Astrocyte of the hippocampus (primary cell): ENCODE measurements around the gene KNDC1.
"Not testable (repeated sequence)": the region's sequence is repeated elsewhere in the genome, so short reads cannot be mapped to it uniquely, and the experiment has no call there.

ENCODE experiments used
- DNase-seq: peaks from one replicate; pipeline ENCODE4 v3.0.0; 2011; ENCODE audit warnings: low read depth, low spot score

Gene KNDC1

GRCh38 chr10:133161486-133162109, 1.6 kb downstream of the KNDC1 start:
- no peak for DNase-seq

GRCh38 chr10:133162178-133162909, 2.3 kb downstream of the KNDC1 start:
- DNase-seq = peak; percentile 33

- no peak for DNase-seq
Measured at GRCh38 chr10:133162910-133163856, 3.2 kb downstream of the KNDC1 start.

- DNase-seq = no peak
Measured at GRCh38 chr10:133163889-133164815, 4.1 kb downstream of the KNDC1 start.

GRCh38 chr10:133164816-133165555, 5.0 kb downstream of the KNDC1 start:
- no peak for DNase-seq

- DNase-seq = no peak
Measured at GRCh38 chr10:133165556-133166503, 5.8 kb downstream of the KNDC1 start.

GRCh38 chr10:133166504-133166827, 6.4 kb downstream of the KNDC1 start:
- no peak for DNase-seq

GRCh38 chr10:133166828-133167692, 7.0 kb downstream of the KNDC1 start:
- no peak for DNase-seq

- no peak for DNase-seq
Measured at GRCh38 chr10:133167693-133168616, 7.9 kb downstream of the KNDC1 start.

- DNase-seq = no peak
Measured at GRCh38 chr10:133168617-133169031, 8.6 kb downstream of the KNDC1 start.

- no peak for DNase-seq
Measured at GRCh38 chr10:133169173-133169947, 9.3 kb downstream of the KNDC1 start.

- DNase-seq = no peak
Measured at GRCh38 chr10:133170092-133170491, 10.1 kb downstream of the KNDC1 start.

- no peak for DNase-seq
Measured at GRCh38 chr10:133173860-133174640, 14.0 kb downstream of the KNDC1 start.

GRCh38 chr10:133174689-133175263, 14.8 kb downstream of the KNDC1 start:
- DNase-seq = no peak

GRCh38 chr10:133175624-133176023, 15.6 kb downstream of the KNDC1 start:
- not testable (repeated sequence) for DNase-seq
